H1 (cell line): ENCODE data around the gene L3MBTL2. TPM values are rescaled to one million over a fixed set of nuclear protein-coding genes. Genes with fewer than 3 reads are reported as not detected.

Experiments used
- CTCF ChIA-PET: fragments of 300-600 bp; sonication (Branson Sonifier 250); formaldehyde crosslinking; loops from one replicate; lab custom pipeline; 2021; ENCODE audit not compliant: partially characterized antibody; lab: Charles Lee
- POLR2A ChIA-PET: fragments of 300-600 bp; sonication (Branson Sonifier 250); formaldehyde crosslinking; loops from one replicate; lab custom pipeline; 2021; ENCODE audit warnings: inconsistent platforms; ENCODE audit not compliant: partially characterized antibody; lab: Charles Lee
- DNase-seq, 2 experiments: peaks; one replicate each; pipeline versions ENCODE4 v3.0.0 to v3.0.0-alpha.2; 2010 to 2022; ENCODE audit warnings: low spot score in 2 of 2, low read depth in 1 of 2, mixed read lengths in 1 of 2
- FAIRE-seq: peaks from 2 replicates; lab custom pipeline; 2011; peaks lifted over from hg19 to GRCh38; lab: Jason Lieb, UNC
- H2AFZ ChIP-seq: 2 replicates; pipeline ENCODE4 v1.8.1; 2012; ENCODE audit warnings: low read length, inconsistent platforms
- H2AK5ac ChIP-seq: 2 replicates; pipeline ENCODE4 v1.6.1; 2013; ENCODE audit warnings: low read depth, low read length
- H2BK120ac ChIP-seq: replicated peaks from 2 replicates; pipeline ENCODE3; 2013; ENCODE audit warnings: low read depth, low read length, inconsistent platforms
- H2BK12ac ChIP-seq: 2 replicates; pipeline ENCODE4 v1.6.1; 2013; ENCODE audit warnings: low read depth, low read length
- H2BK15ac ChIP-seq: 2 replicates; pipeline ENCODE4 v1.6.1; 2013; ENCODE audit warnings: low read length
- H2BK20ac ChIP-seq: 2 replicates; pipeline ENCODE4 v1.6.1; 2013; ENCODE audit warnings: low read length
- H2BK5ac ChIP-seq: 2 replicates; pipeline ENCODE4 v1.6.1; 2013; ENCODE audit warnings: low read depth, low read length
- H3K14ac ChIP-seq: 2 replicates; pipeline ENCODE4 v1.6.1; 2013; ENCODE audit warnings: inconsistent platforms; ENCODE audit not compliant: insufficient read length
- H3K18ac ChIP-seq: 2 replicates; pipeline ENCODE4 v1.6.1; 2013; ENCODE audit warnings: low read length; ENCODE audit errors: extremely low read depth
- H3K23ac ChIP-seq: 2 replicates; pipeline ENCODE4 v1.6.1; 2013; ENCODE audit warnings: inconsistent platforms; ENCODE audit not compliant: insufficient read length
- H3K23me2 ChIP-seq: 2 replicates; pipeline ENCODE4 v1.6.1; 2013; ENCODE audit warnings: low read depth, low read length
- H3K27ac ChIP-seq: 2 replicates; pipeline ENCODE4 v1.6.1; 2011; ENCODE audit warnings: low read depth, low read length, inconsistent platforms
- H3K27me3 ChIP-seq, 4 experiments: replicated peaks in 1 of 4; 1 replicate in 1 of 4; 2 replicates in 3 of 4; pipeline versions ENCODE4 v1.6.1 to v1.8.1; 2011 to 2013; ENCODE audit warnings: low read length in 3 of 4, mild to moderate bottlenecking in 3 of 4, inconsistent platforms in 2 of 4, mixed read lengths in 2 of 4, moderate library complexity in 1 of 4; ENCODE audit not compliant: control insufficient read depth in 3 of 4, insufficient read depth in 3 of 4; ENCODE audit errors: extremely low read depth in 1 of 4
- H3K36me3 ChIP-seq, 4 experiments: 2 replicates each; pipeline versions ENCODE4 v1.6.1 to v1.8.1; 2011 to 2013; ENCODE audit warnings: mild to moderate bottlenecking in 4 of 4, low read length in 3 of 4, moderate library complexity in 2 of 4, control low read depth in 1 of 4, inconsistent platforms in 1 of 4; ENCODE audit not compliant: insufficient read depth in 4 of 4, control insufficient read depth in 2 of 4
- H3K4ac ChIP-seq: replicated peaks from 2 replicates; pipeline ENCODE3; 2013; ENCODE audit warnings: low read length, low read depth, mixed read lengths, inconsistent platforms; ENCODE audit not compliant: insufficient read length
- H3K4me1 ChIP-seq, 4 experiments: replicated peaks in 1 of 4; 1 replicate in 1 of 4; 2 replicates in 3 of 4; pipeline versions ENCODE4 v1.6.1 to v1.8.1; 2011 to 2013; ENCODE audit warnings: low read length in 3 of 4, inconsistent platforms in 2 of 4, mixed read lengths in 1 of 4; ENCODE audit not compliant: insufficient read depth in 4 of 4, control insufficient read depth in 3 of 4
- H3K4me2 ChIP-seq, 2 experiments: 2 replicates each; pipeline versions ENCODE4 v1.6.1 to v1.8.1; 2011 to 2013; ENCODE audit warnings: low read depth in 2 of 2, low read length in 2 of 2, control low read depth in 1 of 2, inconsistent platforms in 1 of 2, mild to moderate bottlenecking in 1 of 2; ENCODE audit not compliant: insufficient read depth in 1 of 2
- H3K4me3 ChIP-seq, 4 experiments: fragments of 200-600, 300-600 bp in 1 of 4; sonication (generic), shearing (Covaris generic), sonication (Bioruptor Twin) in 1 of 4; 2 replicates each; pipeline versions ENCODE4 v1.5.1 to v1.8.1; 2011 to 2016; ENCODE audit warnings: low read length in 4 of 4, low read depth in 3 of 4, control low read depth in 2 of 4, inconsistent platforms in 2 of 4, mild to moderate bottlenecking in 2 of 4, mixed read lengths in 1 of 4, moderate library complexity in 1 of 4; ENCODE audit not compliant: insufficient read depth in 2 of 4; ENCODE audit errors: extremely low read depth in 1 of 4
- H3K56ac ChIP-seq: replicated peaks from 2 replicates; pipeline ENCODE3; 2013; ENCODE audit warnings: low read depth, mild to moderate bottlenecking, mixed read lengths, low read length, inconsistent platforms; ENCODE audit not compliant: insufficient read length
- H3K79me1 ChIP-seq: 2 replicates; pipeline ENCODE4 v1.6.1; 2013; ENCODE audit warnings: low read depth, low read length, control low read depth
- H3K79me2 ChIP-seq, 2 experiments: 2 replicates each; pipeline versions ENCODE4 v1.6.1 to v1.8.1; 2012 to 2013; ENCODE audit warnings: low read length in 2 of 2, mild to moderate bottlenecking in 2 of 2, inconsistent platforms in 1 of 2; ENCODE audit not compliant: insufficient read depth in 2 of 2, control insufficient read depth in 1 of 2
- H3K9ac ChIP-seq, 4 experiments: replicated peaks in 1 of 4; 1 replicate in 1 of 4; 2 replicates in 3 of 4; pipeline versions ENCODE4 v1.6.1 to v1.8.1; 2011 to 2013; ENCODE audit warnings: low read depth in 3 of 4, low read length in 3 of 4, control low read depth in 2 of 4, mild to moderate bottlenecking in 2 of 4, moderate library complexity in 2 of 4, inconsistent platforms in 1 of 4; ENCODE audit errors: extremely low read depth in 1 of 4
- H3K9me3 ChIP-seq, 2 experiments: 2 replicates each; pipeline versions ENCODE4 v1.6.1 to v1.8.1; 2012 to 2013; ENCODE audit warnings: mild to moderate bottlenecking in 2 of 2, moderate library complexity in 2 of 2, control low read depth in 1 of 2, inconsistent platforms in 1 of 2, low read depth in 1 of 2, low read length in 1 of 2, mixed read lengths in 1 of 2; ENCODE audit not compliant: insufficient read depth in 2 of 2
- H4K20me1 ChIP-seq, 2 experiments: replicated peaks in 1 of 2; 2 replicates each; pipeline versions ENCODE3 to v1.8.1; 2011 to 2013; ENCODE audit warnings: inconsistent platforms in 2 of 2, low read length in 2 of 2, mild to moderate bottlenecking in 1 of 2; ENCODE audit not compliant: insufficient read depth in 2 of 2, control insufficient read depth in 1 of 2
- H4K5ac ChIP-seq: 2 replicates; pipeline ENCODE4 v1.6.1; 2013; ENCODE audit warnings: low read length, low read depth, mixed read lengths, inconsistent platforms; ENCODE audit not compliant: insufficient read length
- H4K8ac ChIP-seq: 2 replicates; pipeline ENCODE4 v1.8.0; 2013; ENCODE audit warnings: mild to moderate bottlenecking, moderate library complexity, low read length, inconsistent platforms; ENCODE audit not compliant: insufficient read depth; ENCODE audit errors: extremely low read depth
- H4K91ac ChIP-seq: replicated peaks from 2 replicates; pipeline ENCODE3; 2013; ENCODE audit warnings: low read length, mixed read lengths, inconsistent platforms; ENCODE audit not compliant: insufficient read length
- ASH2L ChIP-seq: fragments of 200-600, 300-600 bp; sonication (generic); IDR thresholded peaks from one replicate; pipeline ENCODE4 v1.7.1; 2017; ENCODE audit warnings: low read length
- BACH1 ChIP-seq: IDR thresholded peaks from 2 replicates; pipeline ENCODE4 v1.6.1; 2012; ENCODE audit warnings: low read length, improper control_type of control experiment
- CEBPB ChIP-seq: IDR thresholded peaks from 2 replicates; pipeline ENCODE4 v1.6.1; 2012; ENCODE audit warnings: low read depth, low read length
- CTBP2 ChIP-seq: IDR thresholded peaks from 2 replicates; pipeline ENCODE4 v1.7.0; 2011; ENCODE audit warnings: borderline replicate concordance, mild to moderate bottlenecking, moderate library complexity, mixed read lengths, low read length; ENCODE audit not compliant: insufficient read depth, insufficient read length
- EGR1 ChIP-seq: IDR thresholded peaks from 2 replicates; pipeline ENCODE4 v1.6.1; 2011; ENCODE audit warnings: low read depth, low read length, borderline replicate concordance
- JUN ChIP-seq: IDR thresholded peaks from 2 replicates; pipeline ENCODE4 v1.6.1; 2011; ENCODE audit warnings: low read depth, mild to moderate bottlenecking, improper control_type of control experiment, low read length
- KDM4A ChIP-seq: IDR thresholded peaks from one replicate; pipeline ENCODE4 v1.7.1; 2012; ENCODE audit warnings: low read depth, mild to moderate bottlenecking, moderate library complexity, low read length, inconsistent platforms; ENCODE audit not compliant: severe bottlenecking
- MAFK ChIP-seq: IDR thresholded peaks from 2 replicates; pipeline ENCODE4 v1.6.1; 2012; ENCODE audit warnings: low read depth, mild to moderate bottlenecking, improper control_type of control experiment, low read length
- PHF8 ChIP-seq: fragments of 200-600 bp; sonication (generic); conservative IDR thresholded peaks from 2 replicates; pipeline ENCODE4 v1.7.1; 2012; ENCODE audit warnings: low read depth, mild to moderate bottlenecking, inconsistent platforms, low read length, moderate library complexity
- TAF1 ChIP-seq: IDR thresholded peaks from 2 replicates; pipeline ENCODE4 v1.6.1; 2011; ENCODE audit warnings: mild to moderate bottlenecking, low read depth, low read length
- YY1 ChIP-seq: IDR thresholded peaks from 2 replicates; pipeline ENCODE4 v1.6.1; 2011; ENCODE audit warnings: low read depth, mild to moderate bottlenecking, low read length
- WGBS, 2 experiments: shearing (Covaris generic) in 1 of 2; methylation state at CpG; one replicate each; pipeline versions ENCODE4 v1.1.6 to v1.1.7; 2013 to 2015; ENCODE audit warnings: low lambda C conversion rate in 2 of 2, mixed read lengths in 2 of 2, inconsistent platforms in 1 of 2, low coverage in 1 of 2, missing lambda C conversion rate in 1 of 2; ENCODE audit not compliant: insufficient replicate concordance in 2 of 2, insufficient coverage in 1 of 2, insufficient read length in 1 of 2; ENCODE audit errors: extremely low coverage in 1 of 2, missing lambda C conversion rate in 1 of 2; 5-methylcytosine and 5-hydroxymethylcytosine counted together
- polyA plus RNA-seq, 7 experiments: library from polyadenylated mRNA; depleted of rRNA in 3 of 7; stranded (reverse) in 5 of 7; unstranded in 2 of 7; fragments of >200 nt in 5 of 7; fragments of 200-250 nt in 2 of 7; gene quantifications; 1 replicate in 5 of 7; 2 replicates in 1 of 7; 4 replicates in 1 of 7; pipeline versions ENCODE4 v1.2.1 to v1.2.3, GENCODE V29; 2011 to 2013; ENCODE audit warnings: missing spikeins in 2 of 7, mixed read lengths in 2 of 7
- total RNA-seq: library from RNA; stranded (reverse); fragmentation: NEBNext Ultra II Directional; extraction: Animal tissue kit (Norgen Biotek cat#: 25700); gene quantifications from 2 replicates; pipeline ENCODE4 v1.2.1, GENCODE V29; 2021

The L3MBTL2 gene
- total and polyA plus RNA-seq, 2 of the 8 experiments (the other 6 are each of a cell fraction or from before 2014, with no cell fraction given): 23.9 to 24.9 TPM

GRCh38 chr22:41237707-41238569 lies 32.8 kb downstream of the L3MBTL2 start:
- peak overlapping the region in 3 of 4 experiments; percentile 38 to 68 (median 48); a peak in 3 of 7 replicates for H3K9ac ChIP-seq
- peak overlapping the region; percentile 83 for H3K18ac ChIP-seq
- H3K56ac ChIP-seq: peak overlapping the region; percentile 44
- H3K79me2 ChIP-seq: no peaks in the 10 kb centered on the region
- H3K27ac ChIP-seq: peak overlapping the region; percentile 37; the same call in 1 of the 2 replicates
- peak overlapping the region; percentile 39 to 69; a peak in 3 of 4 replicates for H3K4me2 ChIP-seq
- peak overlapping the region; percentile 68 for H4K5ac ChIP-seq
- no peak overlapping the region for H3K23ac ChIP-seq
- peak overlapping the region; percentile 77; the same call in 1 of the 2 replicates for H2BK12ac ChIP-seq
- no peaks in the 10 kb centered on the region for H3K79me1 ChIP-seq
- H4K91ac ChIP-seq: peak overlapping the region; percentile 93
- H3K23me2 ChIP-seq: peaks cover 2% of the 10 kb centered on the region; the same call in 1 of the 2 replicates
- peak overlapping the region; percentile 53 for H2BK120ac ChIP-seq
- 24% methylated on average over 60 of the region's 97 CpGs; no CpG with 5 or more reads in 1 of the 2 experiments for WGBS, 2 experiments
- H3K14ac ChIP-seq: no peak overlapping the region
- ChIA-PET CTCF (interaction anchor here (0.5 to 2.6 kb wide), 27 partner anchors 9 to 322 kb away, joined by 3 to 23 read pairs (median 5); partner anchors contain the start of gene RBX1), POLR2A (interaction anchor here (0.6 to 3.8 kb wide), 22 partner anchors 9 to 315 kb away, joined by 3 to 25 read pairs (median 4); partner anchors contain the start of gene ZC3H7B)
- no peak overlapping the region for H2BK20ac ChIP-seq
- no peaks in the 10 kb centered on the region for H4K20me1 ChIP-seq
- peaks cover 0 to 4% (median 0%) of the 10 kb centered on the region in 4 experiments; a peak in 3 of 7 replicates for H3K27me3 ChIP-seq
- H2BK15ac ChIP-seq: peak overlapping the region; percentile 61; the same call in 1 of the 2 replicates
- no peaks in the 10 kb centered on the region for H3K36me3 ChIP-seq
- no peak overlapping the region for H2AK5ac ChIP-seq
- FAIRE-seq: no peak
- H4K8ac ChIP-seq: peak overlapping the region; percentile 98
- no peaks in the 10 kb centered on the region for H3K9me3 ChIP-seq
- DNase-seq: peak in 1 of 2 experiments; percentile 80
- H2BK5ac ChIP-seq: peak overlapping the region; percentile 78; the same call in 1 of the 2 replicates
- peak overlapping the region; percentile 2 to 53 (median 28); a peak in 7 of 8 replicates for H3K4me3 ChIP-seq
- peak overlapping the region; percentile 90 for H3K4ac ChIP-seq
- peak overlapping the region; percentile 71; the same call in 1 of the 2 replicates for H2AFZ ChIP-seq
- H3K4me1 ChIP-seq: peaks cover 4 to 17% (median 11%) of the 10 kb centered on the region in 4 experiments; a peak in 6 of 7 replicates
- TF ChIP-seq EGR1 (peak; percentile 40; the same call in 1 of the 2 replicates), ASH2L (peak; percentile 18), CEBPB (no peak), CTBP2 (peak; percentile 24), JUN (no peak), PHF8 (no peak), TAF1 (0 out of 2 replicates have a peak, but pooled peaks have one; percentile 23), KDM4A (peak; percentile 33), YY1 (peak; percentile 50; the same call in 1 of the 2 replicates), MAFK (no peak), BACH1 (peak; percentile 9; the same call in 1 of the 2 replicates)
